Astrocyte (in vitro differentiated cells and primary cell): ENCODE measurements around the gene PGS1.

Experiments
- CTCF ChIP-seq: IDR thresholded peaks from 2 replicates; pipeline ENCODE4 v1.5.1; 2011; ENCODE audit warnings: low read depth, mild to moderate bottlenecking, inconsistent platforms, low read length, moderate library complexity; ENCODE audit not compliant: insufficient read depth
- EZH2 ChIP-seq: IDR thresholded peaks from 2 replicates; pipeline ENCODE4 v1.6.1; 2012; ENCODE audit warnings: mild to moderate bottlenecking, low read length, inconsistent platforms; ENCODE audit not compliant: insufficient read depth

DNA sequence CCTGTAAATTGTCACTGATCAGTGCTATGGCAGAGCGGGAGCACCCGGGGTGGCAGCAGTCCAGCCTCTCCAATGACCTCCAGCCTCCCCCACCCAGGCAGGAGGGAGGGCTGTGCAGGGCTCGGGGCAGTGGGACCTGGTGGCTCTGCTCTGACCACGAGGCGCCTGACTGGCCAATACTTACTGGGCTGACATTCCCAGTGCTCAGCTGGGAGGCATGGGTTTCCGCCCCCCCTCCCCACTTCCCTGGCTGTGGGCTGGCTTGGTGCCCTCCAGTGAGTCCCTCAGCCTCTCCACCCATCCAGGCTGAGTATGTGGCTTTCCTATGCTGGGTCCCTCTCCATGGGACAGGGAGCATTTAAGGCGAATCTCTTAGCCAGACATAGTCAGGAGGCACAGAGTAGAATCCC is 21.3 kb upstream of the PGS1 start:
- TF ChIP-seq CTCF: no peak
- TF ChIP-seq EZH2: no peak
